Liver (tissue), 9 donors: Measurements from ENCODE around the gene CLEC3B. TPM values are rescaled to one million over a fixed set of nuclear protein-coding genes. Genes with fewer than 3 reads are reported as not detected.

ENCODE experiments used
- DNase-seq: peaks from one replicate; pipeline ENCODE4 v3.0.0-alpha.2; 2017; ENCODE audit warnings: low spot score
- H3K27ac ChIP-seq, 2 donors: one replicate each; pipeline ENCODE4 v1.7.0; 2013; ENCODE audit warnings: inconsistent platforms in 2 of 2, low read length in 2 of 2, control low read depth in 1 of 2, low read depth in 1 of 2, mild to moderate bottlenecking in 1 of 2
- H3K27me3 ChIP-seq, 4 donors: one replicate each; pipeline versions ENCODE4 v1.6.1 to v1.7.0; 2013; ENCODE audit warnings: low read length in 3 of 4, inconsistent platforms in 1 of 4, mild to moderate bottlenecking in 1 of 4, moderate library complexity in 1 of 4; ENCODE audit not compliant: control insufficient read depth in 4 of 4, insufficient read depth in 4 of 4
- H3K36me3 ChIP-seq, 4 donors: one replicate each; pipeline versions ENCODE4 v1.6.1 to v1.7.0; 2013; ENCODE audit warnings: low read length in 3 of 4, mild to moderate bottlenecking in 3 of 4, low read depth in 1 of 4, moderate library complexity in 1 of 4; ENCODE audit not compliant: control insufficient read depth in 4 of 4, insufficient read depth in 3 of 4
- H3K4me1 ChIP-seq, 4 donors: one replicate each; pipeline versions ENCODE4 v1.6.1 to v1.7.0; 2013; ENCODE audit warnings: low read length in 3 of 4, mild to moderate bottlenecking in 3 of 4, moderate library complexity in 1 of 4; ENCODE audit not compliant: control insufficient read depth in 4 of 4, insufficient read depth in 4 of 4
- H3K4me3 ChIP-seq, 3 donors: one replicate each; pipeline versions ENCODE4 v1.6.1 to v1.7.0; 2013; ENCODE audit warnings: low read length in 3 of 3, control low read depth in 1 of 3, low read depth in 1 of 3, mild to moderate bottlenecking in 1 of 3
- H3K9ac ChIP-seq, 2 donors: one replicate each; pipeline ENCODE4 v1.7.0; 2013; ENCODE audit warnings: low read length in 2 of 2, mild to moderate bottlenecking in 2 of 2, moderate library complexity in 2 of 2, control low read depth in 1 of 2, low read depth in 1 of 2
- H3K9me3 ChIP-seq, 4 donors: one replicate each; pipeline versions ENCODE4 v1.6.1 to v1.7.0; 2013; ENCODE audit warnings: low read length in 3 of 4; ENCODE audit not compliant: control insufficient read depth in 4 of 4
- ATF3 ChIP-seq: IDR thresholded peaks from 2 replicates; pipeline ENCODE4 v1.6.1; 2016; ENCODE audit warnings: antibody characterized with exemption
- EGR1 ChIP-seq, 2 donors: IDR thresholded peaks; 2 replicates each; pipeline ENCODE4 v1.6.1; 2016 to 2018; ENCODE audit warnings: antibody characterized with exemption in 2 of 2, low read depth in 2 of 2
- FOXA1 ChIP-seq: IDR thresholded peaks from 2 replicates; pipeline ENCODE4 v1.6.1; 2016; ENCODE audit warnings: antibody characterized with exemption
- FOXA2 ChIP-seq: IDR thresholded peaks from 2 replicates; pipeline ENCODE4 v1.6.1; 2016; ENCODE audit warnings: antibody characterized with exemption
- GABPA ChIP-seq, 2 donors: IDR thresholded peaks in 1 of 2; conservative IDR thresholded peaks in 1 of 2; 2 replicates each; pipeline ENCODE4 v1.6.1; 2016; ENCODE audit warnings: antibody characterized with exemption in 2 of 2, mild to moderate bottlenecking in 1 of 2, moderate library complexity in 1 of 2
- HNF4A ChIP-seq, 2 donors: conservative IDR thresholded peaks; 2 replicates each; pipeline ENCODE4 v1.6.1; 2016; ENCODE audit warnings: antibody characterized with exemption in 2 of 2, mild to moderate bottlenecking in 2 of 2
- HNF4G ChIP-seq: IDR thresholded peaks from 2 replicates; pipeline ENCODE4 v1.6.1; 2016; ENCODE audit warnings: antibody characterized with exemption
- JUND ChIP-seq, 2 donors: IDR thresholded peaks; 2 replicates each; pipeline ENCODE4 v1.6.1; 2016; ENCODE audit warnings: antibody characterized with exemption in 2 of 2
- NR2F2 ChIP-seq: IDR thresholded peaks from 2 replicates; pipeline ENCODE4 v1.6.1; 2016; ENCODE audit warnings: antibody characterized with exemption
- RAD21 ChIP-seq, 2 donors: IDR thresholded peaks; 2 replicates each; pipeline ENCODE4 v1.6.1; 2016; ENCODE audit warnings: antibody characterized with exemption in 2 of 2, mild to moderate bottlenecking in 2 of 2
- RXRA ChIP-seq, 2 donors: IDR thresholded peaks; 2 replicates each; pipeline ENCODE4 v1.6.1; 2017 to 2018; ENCODE audit warnings: antibody characterized with exemption in 2 of 2, mild to moderate bottlenecking in 1 of 2
- SP1 ChIP-seq: IDR thresholded peaks from 2 replicates; pipeline ENCODE4 v1.6.1; 2018; ENCODE audit warnings: antibody characterized with exemption, mild to moderate bottlenecking
- TAF1 ChIP-seq: conservative IDR thresholded peaks from 2 replicates; pipeline ENCODE4 v1.6.1; 2016; ENCODE audit warnings: antibody characterized with exemption, mild to moderate bottlenecking
- YY1 ChIP-seq: IDR thresholded peaks from 2 replicates; pipeline ENCODE4 v1.6.1; 2016; ENCODE audit warnings: antibody characterized with exemption, mild to moderate bottlenecking
- ZBTB33 ChIP-seq: IDR thresholded peaks from 2 replicates; pipeline ENCODE4 v1.6.1; 2016; ENCODE audit warnings: antibody characterized with exemption
- WGBS: extraction: QIAGEN DNeasy Blood & Tissue Kit; methylation state at CpG from one replicate; pipeline ENCODE4 v1.1.7; 2013; 5-methylcytosine and 5-hydroxymethylcytosine counted together
- polyA plus RNA-seq, 2 donors: library from polyadenylated mRNA; stranded (reverse) in 1 of 2; unstranded in 1 of 2; fragments of 200-250 nt in 1 of 2; fragments of >200 nt in 1 of 2; fragmentation: Nextera tagmentation in 1 of 2; extraction: Ambion mirVana in 1 of 2; gene quantifications; one replicate each; pipeline versions ENCODE4 v1.2.1 to v1.2.3, GENCODE V29; 2013 to 2015
- total RNA-seq, 2 donors: library from RNA; depleted of rRNA; stranded (reverse); fragments of >200 nt; gene quantifications; one replicate each; pipeline ENCODE4 v1.2.3, GENCODE V29; 2014
- TF ChIP-seq, protein P1 (sequence below): fragments of 150-350 bp; IDR thresholded peaks from 2 replicates; pipeline ENCODE4 v1.5.1; 2017; ENCODE audit warnings: improper control_type of control experiment, low read depth, low read length; ENCODE audit not compliant: missing input control
- TF ChIP-seq, protein P2 (sequence below): IDR thresholded peaks from 2 replicates; pipeline ENCODE4 v1.6.1; 2016; ENCODE audit warnings: antibody characterized with exemption, mild to moderate bottlenecking
- TF ChIP-seq, protein P3 (sequence below): IDR thresholded peaks from 2 replicates; pipeline ENCODE4 v1.6.1; 2016; ENCODE audit warnings: antibody characterized with exemption
- donor health status: healthy.
- donor health status: healthy.
- donor health status: healthy.
- donor health status: healthy.
- donor health status: healthy.

The CLEC3B gene
- total and polyA plus RNA-seq, 4 donors, result 7.7 to 28.8 (median 13.0) TPM

DNA sequence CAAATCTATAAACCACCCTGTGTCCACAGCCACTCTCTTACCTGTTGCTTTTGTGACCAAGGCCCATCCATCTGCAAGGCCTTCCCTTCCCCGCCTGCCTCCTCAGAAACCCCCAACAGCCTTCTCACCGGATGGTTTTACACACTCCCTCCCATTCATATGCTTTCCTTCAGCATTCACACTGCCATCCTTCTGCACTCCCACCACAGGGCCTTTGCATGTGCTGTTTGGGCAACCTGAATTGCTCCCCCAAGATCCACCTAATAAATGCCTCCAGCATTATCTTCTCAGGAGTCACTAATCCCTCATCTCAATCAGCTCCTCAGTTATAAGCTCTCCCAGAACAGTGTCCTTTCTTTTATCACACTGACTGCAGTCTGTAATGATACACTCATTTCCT lies 6.0 kb downstream of the CLEC3B start:
- Histone ChIP-seq H3K9ac (no peak overlapping the region), H3K4me3 (no peak overlapping the region), H3K27me3 (no peaks in the 10 kb centered on the region), H3K27ac (no peak overlapping the region), H3K36me3 (no peaks in the 10 kb centered on the region), H3K4me1 (peaks cover 0 to 18% (median 2%) of the 10 kb centered on the region in 4 donors), H3K9me3 (no peaks in the 10 kb centered on the region)
- TF ChIP-seq RAD21 (IDR thresholded peaks at IDR 0.05) (no peak), HNF4A (conservative IDR thresholded peaks at IDR 0.05) (no peak), TAF1 (no peak)
- TF ChIP-seq, protein P1, sequence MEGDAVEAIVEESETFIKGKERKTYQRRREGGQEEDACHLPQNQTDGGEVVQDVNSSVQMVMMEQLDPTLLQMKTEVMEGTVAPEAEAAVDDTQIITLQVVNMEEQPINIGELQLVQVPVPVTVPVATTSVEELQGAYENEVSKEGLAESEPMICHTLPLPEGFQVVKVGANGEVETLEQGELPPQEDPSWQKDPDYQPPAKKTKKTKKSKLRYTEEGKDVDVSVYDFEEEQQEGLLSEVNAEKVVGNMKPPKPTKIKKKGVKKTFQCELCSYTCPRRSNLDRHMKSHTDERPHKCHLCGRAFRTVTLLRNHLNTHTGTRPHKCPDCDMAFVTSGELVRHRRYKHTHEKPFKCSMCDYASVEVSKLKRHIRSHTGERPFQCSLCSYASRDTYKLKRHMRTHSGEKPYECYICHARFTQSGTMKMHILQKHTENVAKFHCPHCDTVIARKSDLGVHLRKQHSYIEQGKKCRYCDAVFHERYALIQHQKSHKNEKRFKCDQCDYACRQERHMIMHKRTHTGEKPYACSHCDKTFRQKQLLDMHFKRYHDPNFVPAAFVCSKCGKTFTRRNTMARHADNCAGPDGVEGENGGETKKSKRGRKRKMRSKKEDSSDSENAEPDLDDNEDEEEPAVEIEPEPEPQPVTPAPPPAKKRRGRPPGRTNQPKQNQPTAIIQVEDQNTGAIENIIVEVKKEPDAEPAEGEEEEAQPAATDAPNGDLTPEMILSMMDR, result no peak
- DNase-seq, result no peak
- WGBS, result 98% methylated on average over 2 of the region's 2 CpGs

- H3K4me1 ChIP-seq, result peaks cover 0 to 20% (median 2%) of the 10 kb centered on the region in 4 donors
These were observed 7.7 kb downstream of the CLEC3B start for GRCh38 chr3:45033791-45034190.

More at GRCh38 chr3:45033791-45034190, 7.7 kb downstream of the CLEC3B start:
- Histone ChIP-seq H3K9ac (no peak overlapping the region), H3K4me3 (no peak overlapping the region), H3K27me3 (no peaks in the 10 kb centered on the region), H3K36me3 (no peaks in the 10 kb centered on the region), H3K9me3 (no peaks in the 10 kb centered on the region), H3K27ac (no peak overlapping the region)
- TF ChIP-seq SP1 (no peak), GABPA (IDR thresholded peaks at IDR 0.05 in 1 of 2, conservative IDR thresholded peaks at IDR 0.05 in 1 of 2) (no peak), YY1 (no peak), JUND (IDR thresholded peaks at IDR 0.05) (no peak), NR2F2 (no peak), FOXA1 (no peak), HNF4G (no peak), TAF1 (no peak), HNF4A (conservative IDR thresholded peaks at IDR 0.05) (no peak), EGR1 (IDR thresholded peaks at IDR 0.05; ENCODE audit: low read depth in 2 of 2) (no peak), FOXA2 (no peak), ATF3 (no peak), RXRA (IDR thresholded peaks at IDR 0.05) (no peak), ZBTB33 (no peak), RAD21 (IDR thresholded peaks at IDR 0.05) (no peak)
- TF ChIP-seq, protein P2, sequence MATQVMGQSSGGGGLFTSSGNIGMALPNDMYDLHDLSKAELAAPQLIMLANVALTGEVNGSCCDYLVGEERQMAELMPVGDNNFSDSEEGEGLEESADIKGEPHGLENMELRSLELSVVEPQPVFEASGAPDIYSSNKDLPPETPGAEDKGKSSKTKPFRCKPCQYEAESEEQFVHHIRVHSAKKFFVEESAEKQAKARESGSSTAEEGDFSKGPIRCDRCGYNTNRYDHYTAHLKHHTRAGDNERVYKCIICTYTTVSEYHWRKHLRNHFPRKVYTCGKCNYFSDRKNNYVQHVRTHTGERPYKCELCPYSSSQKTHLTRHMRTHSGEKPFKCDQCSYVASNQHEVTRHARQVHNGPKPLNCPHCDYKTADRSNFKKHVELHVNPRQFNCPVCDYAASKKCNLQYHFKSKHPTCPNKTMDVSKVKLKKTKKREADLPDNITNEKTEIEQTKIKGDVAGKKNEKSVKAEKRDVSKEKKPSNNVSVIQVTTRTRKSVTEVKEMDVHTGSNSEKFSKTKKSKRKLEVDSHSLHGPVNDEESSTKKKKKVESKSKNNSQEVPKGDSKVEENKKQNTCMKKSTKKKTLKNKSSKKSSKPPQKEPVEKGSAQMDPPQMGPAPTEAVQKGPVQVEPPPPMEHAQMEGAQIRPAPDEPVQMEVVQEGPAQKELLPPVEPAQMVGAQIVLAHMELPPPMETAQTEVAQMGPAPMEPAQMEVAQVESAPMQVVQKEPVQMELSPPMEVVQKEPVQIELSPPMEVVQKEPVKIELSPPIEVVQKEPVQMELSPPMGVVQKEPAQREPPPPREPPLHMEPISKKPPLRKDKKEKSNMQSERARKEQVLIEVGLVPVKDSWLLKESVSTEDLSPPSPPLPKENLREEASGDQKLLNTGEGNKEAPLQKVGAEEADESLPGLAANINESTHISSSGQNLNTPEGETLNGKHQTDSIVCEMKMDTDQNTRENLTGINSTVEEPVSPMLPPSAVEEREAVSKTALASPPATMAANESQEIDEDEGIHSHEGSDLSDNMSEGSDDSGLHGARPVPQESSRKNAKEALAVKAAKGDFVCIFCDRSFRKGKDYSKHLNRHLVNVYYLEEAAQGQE, result no peak
- TF ChIP-seq, protein P3, sequence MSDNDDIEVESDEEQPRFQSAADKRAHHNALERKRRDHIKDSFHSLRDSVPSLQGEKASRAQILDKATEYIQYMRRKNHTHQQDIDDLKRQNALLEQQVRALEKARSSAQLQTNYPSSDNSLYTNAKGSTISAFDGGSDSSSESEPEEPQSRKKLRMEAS, result no peak
- TF ChIP-seq, protein P1, result no peak
- DNase-seq, result no peak
- WGBS, result 67% methylated on average over 6 of the region's 6 CpGs
